GM12878 (cell line): ENCODE measurements around the gene SEMA4A. TPM values are rescaled to one million over a fixed set of nuclear protein-coding genes. Genes with fewer than 3 reads are reported as not detected.

Experiments
- BMI1 ChIP-seq: fragments of 450-650 bp; IDR thresholded peaks from 2 replicates; pipeline ENCODE4 v1.6.1; 2016; ENCODE audit warnings: mild to moderate bottlenecking, moderate library complexity, borderline replicate concordance
- CREB1 ChIP-seq: IDR thresholded peaks from 2 replicates; pipeline ENCODE4 v1.6.1; 2012; ENCODE audit warnings: low read depth, mild to moderate bottlenecking, inconsistent platforms
- CREM ChIP-seq: IDR thresholded peaks from 2 replicates; pipeline ENCODE4 v1.6.1; 2014; ENCODE audit warnings: antibody characterized with exemption, low read depth
- ESRRA ChIP-seq: IDR thresholded peaks from 2 replicates; pipeline ENCODE4 v1.6.1; 2012; ENCODE audit warnings: mild to moderate bottlenecking, low read length, improper control_type of control experiment
- GABPA ChIP-seq: IDR thresholded peaks from 2 replicates; pipeline ENCODE4 v1.6.1; 2014; ENCODE audit warnings: antibody characterized with exemption, low read depth, mild to moderate bottlenecking, inconsistent platforms
- HCFC1 ChIP-seq: fragments of 150-350 bp; IDR thresholded peaks from 2 replicates; pipeline ENCODE4 v1.6.1; 2014; ENCODE audit warnings: low read length
- HDAC6 ChIP-seq: fragments of 200-600 bp; sonication (generic); IDR thresholded peaks from one replicate; pipeline ENCODE4 v1.8.0; 2017; ENCODE audit warnings: antibody characterized with exemption; ENCODE audit not compliant: unreplicated experiment
- KAT2A ChIP-seq: conservative IDR thresholded peaks from 2 replicates; pipeline ENCODE4 v1.6.1; 2011; ENCODE audit warnings: low read depth, low read length; ENCODE audit not compliant: control insufficient read depth
- KLF5 ChIP-seq: fragments of 450-650 bp; IDR thresholded peaks from 2 replicates; pipeline ENCODE4 v1.6.1; 2014; ENCODE audit warnings: mild to moderate bottlenecking; ENCODE audit not compliant: partially characterized antibody
- MTA2 ChIP-seq: fragments of 450-650 bp; IDR thresholded peaks from 2 replicates; pipeline ENCODE4 v1.6.1; 2016; ENCODE audit warnings: low read depth, mild to moderate bottlenecking, moderate library complexity
- MXI1 ChIP-seq: fragments of 150-350 bp; IDR thresholded peaks from 2 replicates; pipeline ENCODE4 v1.6.1; 2011; ENCODE audit warnings: low read depth, mild to moderate bottlenecking, inconsistent platforms, low read length, improper control_type of control experiment
- NBN ChIP-seq: fragments of 450-650 bp; IDR thresholded peaks from 2 replicates; pipeline ENCODE4 v1.6.1; 2016
- NR2C2 ChIP-seq: IDR thresholded peaks from 2 replicates; pipeline ENCODE4 v1.6.1; 2011; ENCODE audit warnings: borderline replicate concordance, low read depth; ENCODE audit not compliant: control insufficient read depth, insufficient read length
- PAX8 ChIP-seq: fragments of 450-650 bp; IDR thresholded peaks from 2 replicates; pipeline ENCODE4 v1.6.1; 2017; ENCODE audit warnings: mild to moderate bottlenecking, moderate library complexity
- POU2F2 ChIP-seq: IDR thresholded peaks from 3 replicates; pipeline ENCODE4 v1.6.1; 2011; ENCODE audit warnings: low read depth, mild to moderate bottlenecking, low read length, borderline replicate concordance
- RB1 ChIP-seq: fragments of 450-650 bp; formaldehyde crosslinking; IDR thresholded peaks from 2 replicates; pipeline ENCODE4 v1.6.1; 2017; ENCODE audit warnings: mild to moderate bottlenecking, borderline replicate concordance
- RFX5 ChIP-seq: IDR thresholded peaks from 2 replicates; pipeline ENCODE4 v1.6.1; 2011; ENCODE audit warnings: low read depth, low read length, improper control_type of control experiment
- SMAD1 ChIP-seq: fragments of 450-650 bp; IDR thresholded peaks from 2 replicates; pipeline ENCODE4 v1.6.1; 2018; ENCODE audit warnings: mild to moderate bottlenecking, low read depth; ENCODE audit not compliant: partially characterized antibody
- SPI1 ChIP-seq: IDR thresholded peaks from 2 replicates; pipeline ENCODE4 v1.6.1; 2011; ENCODE audit warnings: low read depth, mild to moderate bottlenecking, low read length, moderate library complexity, borderline replicate concordance; ENCODE audit not compliant: insufficient read depth
- YBX1 ChIP-seq: fragments of 450-650 bp; IDR thresholded peaks from 2 replicates; pipeline ENCODE4 v1.6.1; 2016; ENCODE audit warnings: antibody characterized with exemption
- ZBTB4 ChIP-seq: fragments of 450-650 bp; formaldehyde crosslinking; IDR thresholded peaks from 2 replicates; pipeline ENCODE4 v1.4.0; 2022; ENCODE audit warnings: mild to moderate bottlenecking, moderate library complexity
- ZNF24 ChIP-seq: fragments of 450-650 bp; IDR thresholded peaks from 2 replicates; pipeline ENCODE4 v1.6.1; 2017; ENCODE audit warnings: antibody characterized with exemption, mild to moderate bottlenecking
- ZNF274 ChIP-seq: IDR thresholded peaks from one replicate; pipeline ENCODE4 v1.8.0; 2011; ENCODE audit not compliant: insufficient read length, insufficient read depth
- polyA plus RNA-seq, 11 experiments: library from polyadenylated mRNA; depleted of rRNA in 4 of 11; unstranded in 6 of 11; stranded (reverse) in 5 of 11; fragments of >200 nt; fragmentation: Nextera tagmentation in 4 of 11; fragmentation: Illumina TruSeq in 1 of 11; extraction: Ambion mirVana in 4 of 11; extraction: Trizol in 1 of 11; gene quantifications; 1 replicate in 1 of 11; 2 replicates in 10 of 11; pipeline versions ENCODE4 v1.2.1 to v1.2.3, GENCODE V29; 2011 to 2016; ENCODE audit warnings: inconsistent platforms in 2 of 11, missing spikeins in 2 of 11, low read depth in 1 of 11
- total RNA-seq, 4 experiments: library from RNA; depleted of rRNA in 3 of 4; stranded (reverse); fragments of >200 nt in 3 of 4; fragmentation: Illumina TruSeq in 1 of 4; extraction: Trizol in 1 of 4; gene quantifications; 2 replicates each; pipeline versions ENCODE4 v1.2.1 to v1.2.3, GENCODE V29; 2013 to 2021
- TF ChIP-seq, protein P1 (sequence below): fragments of 450-650 bp; IDR thresholded peaks from 2 replicates; pipeline ENCODE4 v1.6.1; 2016; ENCODE audit warnings: mild to moderate bottlenecking, moderate library complexity, borderline replicate concordance
- TF ChIP-seq, protein P2 (sequence below): IDR thresholded peaks from 2 replicates; pipeline ENCODE4 v1.6.1; 2011; ENCODE audit warnings: borderline replicate concordance, low read depth, mild to moderate bottlenecking, moderate library complexity, mixed read lengths, low read length; ENCODE audit not compliant: insufficient read depth; ENCODE audit errors: extremely low read length

SEMA4A gene
- total and polyA plus RNA-seq, 10 of the 15 experiments (the other 5 are each of a cell fraction or from before 2014, with no cell fraction given): 2.6 to 64.2 (median 32.8) TPM

DNA sequence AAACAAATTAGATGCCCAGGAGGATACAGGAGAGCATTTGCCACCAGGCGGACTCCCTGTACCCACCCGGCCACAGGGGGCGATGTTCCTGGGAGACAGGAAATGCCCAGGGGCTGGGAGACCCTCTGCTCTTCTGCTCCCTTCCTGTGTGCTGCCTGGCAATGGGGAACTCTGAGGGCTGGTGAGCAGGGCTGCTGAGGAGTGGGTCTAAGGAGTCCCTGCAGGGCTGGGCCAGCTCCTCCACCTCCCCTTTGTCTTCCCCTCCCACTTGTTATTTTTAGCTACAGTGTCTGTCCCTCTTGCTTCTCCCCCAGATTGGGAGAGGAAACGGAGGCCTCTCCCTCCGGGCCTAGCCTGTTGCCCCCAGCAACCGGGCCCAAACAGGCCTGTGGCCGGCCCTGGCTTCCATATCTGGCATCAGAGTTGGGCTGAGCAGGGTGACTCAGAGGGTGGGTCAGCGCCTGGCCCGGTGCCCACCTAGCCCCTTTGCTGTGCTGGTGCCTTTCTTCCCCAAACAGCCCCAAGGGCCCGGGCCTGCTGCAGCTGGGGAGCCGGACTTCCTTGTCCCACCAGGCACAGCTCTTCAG is 27.2 kb upstream of the SEMA4A start (continued):
- no peak for TF ChIP-seq ZBTB4 (CRISPR knock-in tag)
- TF ChIP-seq GABPA: no peak
- TF ChIP-seq PAX8: no peak
- TF ChIP-seq ZNF24: no peak
- no peak for TF ChIP-seq ESRRA
- no peak for TF ChIP-seq NR2C2
- TF ChIP-seq KAT2A: no peak
- TF ChIP-seq SPI1: no peak
- TF ChIP-seq RFX5: no peak
- no peak for TF ChIP-seq ZNF274
- no peak; the same call in 1 of the 2 replicates for TF ChIP-seq NBN
- no peak for TF ChIP-seq SMAD1
- TF ChIP-seq, protein P1, sequence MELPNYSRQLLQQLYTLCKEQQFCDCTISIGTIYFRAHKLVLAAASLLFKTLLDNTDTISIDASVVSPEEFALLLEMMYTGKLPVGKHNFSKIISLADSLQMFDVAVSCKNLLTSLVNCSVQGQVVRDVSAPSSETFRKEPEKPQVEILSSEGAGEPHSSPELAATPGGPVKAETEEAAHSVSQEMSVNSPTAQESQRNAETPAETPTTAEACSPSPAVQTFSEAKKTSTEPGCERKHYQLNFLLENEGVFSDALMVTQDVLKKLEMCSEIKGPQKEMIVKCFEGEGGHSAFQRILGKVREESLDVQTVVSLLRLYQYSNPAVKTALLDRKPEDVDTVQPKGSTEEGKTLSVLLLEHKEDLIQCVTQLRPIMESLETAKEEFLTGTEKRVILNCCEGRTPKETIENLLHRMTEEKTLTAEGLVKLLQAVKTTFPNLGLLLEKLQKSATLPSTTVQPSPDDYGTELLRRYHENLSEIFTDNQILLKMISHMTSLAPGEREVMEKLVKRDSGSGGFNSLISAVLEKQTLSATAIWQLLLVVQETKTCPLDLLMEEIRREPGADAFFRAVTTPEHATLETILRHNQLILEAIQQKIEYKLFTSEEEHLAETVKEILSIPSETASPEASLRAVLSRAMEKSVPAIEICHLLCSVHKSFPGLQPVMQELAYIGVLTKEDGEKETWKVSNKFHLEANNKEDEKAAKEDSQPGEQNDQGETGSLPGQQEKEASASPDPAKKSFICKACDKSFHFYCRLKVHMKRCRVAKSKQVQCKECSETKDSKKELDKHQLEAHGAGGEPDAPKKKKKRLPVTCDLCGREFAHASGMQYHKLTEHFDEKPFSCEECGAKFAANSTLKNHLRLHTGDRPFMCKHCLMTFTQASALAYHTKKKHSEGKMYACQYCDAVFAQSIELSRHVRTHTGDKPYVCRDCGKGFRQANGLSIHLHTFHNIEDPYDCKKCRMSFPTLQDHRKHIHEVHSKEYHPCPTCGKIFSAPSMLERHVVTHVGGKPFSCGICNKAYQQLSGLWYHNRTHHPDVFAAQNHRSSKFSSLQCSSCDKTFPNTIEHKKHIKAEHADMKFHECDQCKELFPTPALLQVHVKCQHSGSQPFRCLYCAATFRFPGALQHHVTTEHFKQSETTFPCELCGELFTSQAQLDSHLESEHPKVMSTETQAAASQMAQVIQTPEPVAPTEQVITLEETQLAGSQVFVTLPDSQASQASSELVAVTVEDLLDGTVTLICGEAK: peak; percentile 64; the same call in 1 of the 2 replicates
- no peak for TF ChIP-seq CREB1
- TF ChIP-seq, protein P2, sequence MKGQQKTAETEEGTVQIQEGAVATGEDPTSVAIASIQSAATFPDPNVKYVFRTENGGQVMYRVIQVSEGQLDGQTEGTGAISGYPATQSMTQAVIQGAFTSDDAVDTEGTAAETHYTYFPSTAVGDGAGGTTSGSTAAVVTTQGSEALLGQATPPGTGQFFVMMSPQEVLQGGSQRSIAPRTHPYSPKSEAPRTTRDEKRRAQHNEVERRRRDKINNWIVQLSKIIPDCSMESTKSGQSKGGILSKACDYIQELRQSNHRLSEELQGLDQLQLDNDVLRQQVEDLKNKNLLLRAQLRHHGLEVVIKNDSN: no peak
- no peak for TF ChIP-seq HCFC1
- no peak for TF ChIP-seq CREM
- TF ChIP-seq RB1: no peak
- TF ChIP-seq YBX1: no peak
- peak; percentile 17; the same call in 1 of the 3 replicates for TF ChIP-seq POU2F2
- peak; percentile 82 for TF ChIP-seq BMI1
- TF ChIP-seq HDAC6: no peak
- TF ChIP-seq KLF5: no peak
- no peak for TF ChIP-seq MTA2
- TF ChIP-seq MXI1: no peak
